HG02759 (cell line): Measurements from ENCODE around the gene CBX5.
A peak's percentile ranks its signal among the peaks of the same experiment; 100 is the strongest.
"Not testable (repeated sequence)": the region's sequence is repeated elsewhere in the genome, so short reads cannot be mapped to it uniquely, and the experiment has no call there.

Experiments
- ATAC-seq: cut with Tn5 transposase; IDR thresholded peaks from one replicate; pipeline ENCODE4 v1.9.1; 2021; ENCODE audit warnings: mild to moderate bottlenecking, moderate library complexity; ENCODE audit not compliant: unreplicated experiment

CBX5 gene

DNA sequence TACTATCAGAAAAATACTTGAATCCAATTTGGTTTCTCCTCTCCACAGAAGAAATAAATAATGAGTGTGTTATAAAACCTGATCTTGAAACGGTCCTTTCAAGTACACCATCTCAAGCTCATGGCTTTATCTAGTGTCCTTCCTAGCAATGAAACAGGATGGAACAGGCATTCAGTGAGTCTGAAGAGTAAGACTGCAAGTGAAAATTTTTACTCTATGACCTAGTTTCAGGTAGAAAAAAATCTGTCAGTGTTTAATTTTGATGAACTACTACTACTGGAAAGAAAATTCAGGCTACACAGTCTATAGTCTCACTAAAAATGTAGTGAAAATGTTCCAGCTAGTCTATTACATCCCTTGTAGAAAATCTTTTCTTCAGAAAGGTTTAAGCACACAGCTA, 7.7 kb downstream of the CBX5 start:
- ATAC-seq: no peak

DNA sequence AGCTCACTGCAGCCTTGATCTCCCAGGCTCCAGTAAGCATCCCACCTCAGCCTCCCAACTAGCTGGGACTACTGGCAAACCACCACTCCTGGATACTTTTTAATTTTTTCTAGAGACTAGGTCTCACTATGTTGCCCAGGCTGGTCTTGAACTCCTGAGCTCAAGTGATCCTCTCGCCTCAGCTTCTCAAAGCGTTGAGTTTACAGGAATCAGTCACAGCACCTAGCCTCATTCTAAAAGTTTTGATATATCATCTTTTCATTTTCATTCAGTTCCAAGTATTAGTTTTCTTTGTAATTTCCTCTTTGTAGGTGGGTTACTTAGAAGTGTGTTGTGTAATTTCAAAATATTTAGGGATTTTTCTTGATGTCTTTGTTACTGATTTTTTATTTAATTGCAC, 9.6 kb downstream of the CBX5 start:
- no peak for ATAC-seq

DNA sequence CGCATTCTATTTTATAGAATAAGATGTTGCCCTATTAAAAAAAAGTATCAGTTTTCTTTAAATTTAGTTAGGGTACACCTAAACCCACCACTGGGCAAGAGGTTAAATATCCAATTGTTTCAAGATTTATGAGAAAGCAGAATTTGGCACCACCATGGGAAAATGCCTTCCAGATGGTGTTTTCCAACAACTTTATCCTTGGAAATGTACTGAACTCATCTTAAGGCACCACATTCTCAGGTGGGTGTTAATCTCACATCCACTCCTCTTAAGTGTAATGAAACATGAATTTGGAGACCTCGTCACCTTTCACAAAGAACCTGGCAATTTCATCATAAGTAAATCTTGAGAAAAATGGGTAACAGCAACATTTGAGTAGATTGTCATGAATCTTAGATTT, 13.1 kb downstream of the CBX5 start:
- ATAC-seq: no peak

DNA sequence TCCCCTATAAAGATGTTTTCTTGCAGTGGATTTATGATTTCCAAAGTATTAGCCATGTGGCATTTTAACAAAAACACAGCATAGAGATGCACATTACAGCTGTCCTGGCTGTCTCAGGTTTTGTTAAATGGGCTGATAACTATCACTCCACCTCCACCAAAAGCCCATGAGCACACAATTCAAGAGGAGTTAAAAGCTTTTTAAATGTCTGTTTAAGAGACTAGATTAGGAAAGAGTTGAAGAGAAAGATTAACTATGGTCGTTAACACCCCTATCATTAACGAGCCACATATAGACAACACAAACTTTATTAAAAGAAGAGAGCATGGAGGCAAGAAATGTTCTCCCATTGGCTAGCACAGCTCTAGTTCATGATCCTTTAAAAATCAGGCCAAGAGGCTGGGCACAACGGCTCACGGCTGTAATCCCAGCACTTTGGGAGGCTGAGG, 14.5 kb downstream of the CBX5 start:
- no peak for ATAC-seq

DNA sequence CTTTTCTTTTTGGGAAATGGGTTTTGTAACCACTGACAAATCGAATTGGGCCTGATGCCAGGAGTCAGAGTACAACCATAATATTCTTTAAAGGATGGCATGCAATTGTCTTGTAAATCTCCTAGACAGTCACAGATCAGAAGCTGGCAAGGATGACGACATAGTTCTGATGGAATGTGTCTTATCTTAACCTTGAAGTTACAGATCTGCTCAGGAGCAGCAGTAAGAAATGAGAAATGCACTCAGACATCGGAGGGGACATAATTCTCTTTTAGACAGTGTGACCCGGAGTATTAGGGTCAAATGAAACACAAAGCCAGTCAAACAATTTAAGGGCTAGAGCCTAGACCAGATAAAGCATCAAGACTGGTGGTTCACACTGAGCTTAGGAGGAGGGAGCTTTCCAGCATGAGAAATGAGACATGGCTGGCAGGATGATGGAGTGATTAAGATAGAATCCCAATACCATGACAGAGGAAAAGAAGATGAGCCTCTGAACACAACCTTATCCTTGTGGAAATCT, 17.5 kb downstream of the CBX5 start:
- ATAC-seq: no peak

DNA sequence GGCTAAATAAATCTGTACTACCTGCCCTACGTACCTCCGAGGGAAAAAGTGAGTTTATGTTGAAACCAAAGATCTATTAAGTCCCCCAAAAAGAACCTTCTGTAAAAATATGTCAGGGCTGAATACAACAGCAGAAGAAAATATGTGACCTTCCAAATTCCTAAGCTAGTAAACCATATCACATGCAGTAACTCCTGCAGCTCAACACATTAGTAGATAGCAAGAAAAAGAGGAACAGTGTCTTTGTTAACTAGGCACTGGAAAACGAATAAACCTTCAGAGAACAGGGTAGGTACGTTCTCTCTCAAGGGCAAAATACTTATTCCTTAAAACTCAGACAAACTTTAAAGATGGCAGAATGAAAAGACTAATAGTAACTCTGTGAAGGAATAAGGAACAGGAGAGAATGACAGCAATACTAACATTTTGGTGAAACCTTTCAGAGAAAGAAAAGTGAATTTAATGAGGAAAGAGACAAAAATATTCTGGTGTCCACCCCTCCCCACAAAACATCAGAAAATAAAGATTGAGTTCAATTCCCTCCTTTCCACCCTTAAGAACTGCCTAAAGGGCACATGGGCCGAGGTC, 18.0 kb downstream of the CBX5 start:
- ATAC-seq: no peak

DNA sequence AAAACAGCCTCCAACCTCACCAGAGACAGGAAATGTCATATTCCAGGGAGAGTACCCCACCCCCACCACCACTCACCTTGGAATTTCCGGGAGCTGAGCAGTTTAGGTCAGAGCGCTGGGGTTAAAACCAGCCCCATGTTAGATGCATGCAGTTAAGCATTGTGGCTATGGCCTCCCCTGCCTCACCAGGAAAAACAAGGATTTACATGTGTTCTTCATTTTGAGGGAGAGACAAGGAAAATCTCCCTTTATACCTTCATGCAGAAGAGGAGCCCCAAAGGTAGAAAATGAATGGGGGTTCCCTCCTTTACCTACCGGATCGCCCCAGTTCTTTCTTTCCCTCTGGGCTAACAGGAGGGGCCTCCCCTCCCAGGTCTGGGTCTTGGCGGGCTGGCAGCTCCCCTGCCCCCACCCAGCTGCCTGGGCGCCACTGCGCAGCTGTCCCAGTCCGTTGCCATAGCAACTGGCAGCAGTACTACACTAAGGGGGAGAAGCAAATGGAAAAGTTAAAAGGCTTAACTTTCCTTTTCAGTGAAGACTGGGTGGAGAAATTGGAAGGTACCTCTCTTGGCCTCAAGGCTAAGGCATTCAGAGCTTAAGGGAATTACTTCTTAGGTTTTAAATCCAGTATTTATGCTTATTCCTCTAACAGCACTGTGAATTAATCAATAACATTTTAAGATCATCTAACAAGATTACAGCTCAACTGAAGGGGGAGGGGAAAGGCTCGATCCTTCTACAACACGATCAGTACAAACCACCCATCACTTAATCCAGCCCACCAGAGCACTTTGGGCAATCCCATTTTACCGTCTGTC, 20.5 kb downstream of the CBX5 start:
- peak; percentile 94 for ATAC-seq

DNA sequence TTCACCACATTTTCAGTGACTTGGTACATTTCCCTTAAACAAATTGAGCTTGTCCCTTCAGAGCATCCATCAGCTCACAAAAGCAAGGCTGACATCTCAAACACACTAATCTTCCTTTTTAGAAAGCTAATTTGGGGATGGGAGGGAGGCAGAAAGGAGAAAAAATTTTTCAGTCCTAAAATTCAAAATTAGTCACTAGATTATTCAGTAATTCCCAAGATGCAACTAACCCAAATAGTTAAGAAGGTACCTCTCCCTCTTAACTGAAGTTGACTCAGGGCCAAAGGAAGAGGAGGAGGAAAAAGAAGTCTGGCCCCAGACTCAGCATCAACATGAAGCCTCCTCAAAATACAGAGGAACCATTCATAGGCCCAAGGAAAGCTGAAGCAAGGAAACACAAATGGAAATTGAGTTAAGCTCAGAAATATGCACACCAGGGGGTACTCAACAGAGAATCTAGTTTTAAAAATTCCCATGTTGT, 21.7 kb downstream of the CBX5 start:
- no peak for ATAC-seq

DNA sequence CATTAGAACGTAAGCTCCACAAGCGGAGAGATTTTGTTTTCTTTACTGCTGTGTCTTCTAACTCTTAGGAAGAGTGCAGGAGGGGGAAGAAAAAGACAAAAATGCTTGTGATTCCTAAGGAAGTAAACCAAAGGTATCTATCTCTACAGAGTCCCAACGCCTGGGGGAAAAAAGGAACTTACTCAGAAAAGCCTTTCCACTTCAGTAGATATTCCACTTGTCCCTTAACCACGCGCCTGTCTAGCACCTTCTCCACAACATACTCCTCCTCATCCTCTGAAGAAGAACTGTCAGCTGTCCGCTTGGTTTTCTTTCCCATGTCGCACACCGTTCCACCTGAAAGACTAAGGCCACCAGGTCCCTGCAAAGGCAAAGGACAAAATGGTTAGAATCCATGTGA, 22.6 kb downstream of the CBX5 start:
- ATAC-seq: no peak

DNA sequence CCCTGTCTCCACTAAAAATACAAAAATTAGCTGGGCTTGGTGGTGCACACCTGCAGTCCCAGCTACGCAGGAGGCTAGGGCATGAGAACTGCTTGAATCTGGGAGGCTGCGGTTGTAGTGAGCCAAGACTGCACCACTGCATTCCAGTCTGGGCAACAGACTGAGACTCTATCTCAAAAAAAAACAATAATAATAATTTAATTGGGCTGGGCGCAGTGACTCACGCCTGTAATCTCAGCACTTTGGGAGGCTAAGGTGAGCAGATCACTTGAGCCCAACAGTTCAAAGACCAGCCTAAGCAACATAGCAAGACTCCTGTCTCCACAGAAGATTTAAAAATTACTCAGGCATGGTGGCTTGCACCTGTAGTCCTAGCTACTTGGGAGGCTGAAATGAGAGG, 26.7 kb downstream of the CBX5 start:
- no peak for ATAC-seq

DNA sequence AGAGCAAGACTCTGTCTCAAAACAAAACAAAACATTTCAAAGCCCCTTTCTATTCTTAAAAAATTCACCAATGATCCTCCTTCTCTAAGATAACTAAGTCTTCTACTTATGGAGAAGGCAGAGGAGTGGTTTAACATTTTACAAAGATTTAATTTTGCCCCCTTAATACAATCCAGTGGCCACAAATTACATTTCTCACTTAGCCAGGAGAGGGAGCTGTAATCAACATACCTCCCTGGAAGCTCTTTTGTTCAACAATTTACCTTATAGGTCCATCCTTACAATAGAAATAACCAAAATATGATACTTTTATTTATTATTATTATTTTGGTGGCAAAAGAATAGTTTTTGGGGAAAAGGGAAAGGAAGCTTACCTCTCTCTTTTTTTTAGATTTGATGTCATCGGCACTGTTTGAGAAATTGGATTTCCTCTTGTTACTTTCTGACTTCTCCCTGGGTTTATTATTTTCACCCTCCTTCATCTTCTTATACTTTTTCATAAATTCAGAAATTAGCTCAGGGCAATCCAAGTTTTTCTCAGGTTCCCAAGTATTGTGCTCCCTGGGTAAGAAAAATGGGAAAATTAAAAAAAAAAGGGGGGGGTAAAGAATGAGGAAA, 28.1 kb downstream of the CBX5 start:
- ATAC-seq: no peak

DNA sequence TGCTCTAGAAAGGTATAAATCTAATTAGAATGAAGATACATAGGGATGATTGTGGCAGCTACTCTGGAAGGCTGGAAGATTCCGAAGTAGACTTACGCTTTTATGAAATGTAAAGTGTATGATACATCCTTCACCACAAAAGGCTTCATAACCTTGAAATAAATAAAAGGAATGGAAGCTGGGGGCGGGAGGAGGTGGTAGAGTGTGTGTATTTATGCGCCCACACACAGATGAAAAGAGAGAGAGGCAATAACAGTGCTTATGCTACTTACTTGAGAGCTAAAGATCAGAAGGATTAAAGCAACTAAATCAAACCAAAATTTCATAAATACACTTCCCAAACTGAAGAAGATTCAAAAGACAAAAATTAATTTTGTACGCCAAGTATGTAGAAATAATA, 30.4 kb downstream of the CBX5 start:
- ATAC-seq: no peak

DNA sequence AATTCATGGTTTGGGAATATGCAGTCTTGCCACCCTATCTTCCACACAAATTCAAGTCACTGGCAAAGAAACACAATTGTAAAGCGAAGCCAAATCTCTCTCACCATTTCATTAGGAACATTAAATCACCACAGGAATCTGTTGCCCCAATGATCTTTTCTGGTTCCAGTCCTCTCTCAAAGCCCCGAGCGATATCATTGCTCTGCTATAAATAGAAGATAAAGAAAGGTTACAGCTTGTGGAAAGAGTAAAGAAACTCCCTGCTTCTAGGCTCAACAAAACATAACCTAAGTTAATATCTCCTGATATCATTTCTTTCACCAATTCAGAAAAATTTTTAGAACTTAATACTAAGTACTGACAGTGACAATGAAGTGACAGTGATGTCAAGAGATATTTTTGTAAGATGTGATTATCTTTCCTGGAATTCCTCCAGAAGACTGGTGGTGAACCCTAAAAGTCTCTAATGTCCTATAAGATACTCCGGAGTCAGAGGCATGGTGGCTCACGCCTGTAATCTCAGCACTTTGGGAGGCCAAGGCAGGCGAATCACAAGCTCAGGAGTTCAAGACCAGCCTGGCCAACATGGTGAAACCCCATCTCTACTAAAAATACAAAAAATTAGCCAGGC, 33.8 kb downstream of the CBX5 start:
- ATAC-seq: no peak

DNA sequence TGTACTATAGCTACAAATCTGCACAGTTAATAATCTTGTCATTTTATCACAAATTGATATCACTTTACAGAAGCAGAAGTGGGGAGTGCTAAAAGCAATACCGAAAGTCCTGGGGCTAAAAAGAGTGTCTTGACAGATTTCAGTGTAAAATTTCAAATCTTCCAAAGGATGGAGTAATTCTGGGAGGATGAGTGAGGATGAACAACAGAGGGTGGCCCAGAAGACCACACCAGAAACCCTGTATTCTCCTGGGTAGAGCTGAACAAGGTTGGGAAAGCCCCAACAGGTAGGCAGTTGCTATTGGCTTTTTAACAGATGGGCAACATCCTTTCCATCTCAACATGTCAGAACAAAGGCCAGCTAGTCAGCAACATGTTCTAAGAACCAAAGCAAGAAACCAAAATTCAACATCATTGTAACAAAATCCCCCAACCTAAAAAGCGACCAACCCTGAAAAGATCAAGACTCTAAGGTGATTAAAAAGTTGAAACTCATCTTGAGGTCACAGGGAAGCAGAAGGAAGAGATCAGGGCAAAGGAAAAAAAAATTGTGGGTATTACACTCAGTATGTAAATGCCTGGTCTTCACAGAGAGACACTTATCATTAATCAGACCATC, 38.8 kb downstream of the CBX5 start:
- peak; percentile 64 for ATAC-seq

DNA sequence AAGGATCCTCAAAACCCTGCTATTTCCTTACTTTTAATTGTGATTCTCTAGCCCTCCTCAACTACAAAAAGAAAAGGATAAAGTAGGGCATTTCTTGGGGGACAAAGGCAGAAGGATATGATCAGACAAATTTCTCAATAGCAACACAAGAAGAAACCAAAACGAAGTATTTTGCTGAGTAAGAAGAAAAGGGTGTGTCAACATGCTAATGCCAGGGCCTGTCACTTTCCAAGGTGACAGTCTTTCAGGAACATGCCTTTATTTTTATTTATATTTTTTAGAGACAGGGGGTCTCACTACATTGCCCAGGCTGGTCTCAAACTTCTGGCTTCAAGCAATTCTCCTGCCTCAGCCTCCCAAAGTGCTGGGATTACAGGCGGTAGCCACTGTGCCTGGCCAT, 39.8 kb downstream of the CBX5 start:
- ATAC-seq: no peak

DNA sequence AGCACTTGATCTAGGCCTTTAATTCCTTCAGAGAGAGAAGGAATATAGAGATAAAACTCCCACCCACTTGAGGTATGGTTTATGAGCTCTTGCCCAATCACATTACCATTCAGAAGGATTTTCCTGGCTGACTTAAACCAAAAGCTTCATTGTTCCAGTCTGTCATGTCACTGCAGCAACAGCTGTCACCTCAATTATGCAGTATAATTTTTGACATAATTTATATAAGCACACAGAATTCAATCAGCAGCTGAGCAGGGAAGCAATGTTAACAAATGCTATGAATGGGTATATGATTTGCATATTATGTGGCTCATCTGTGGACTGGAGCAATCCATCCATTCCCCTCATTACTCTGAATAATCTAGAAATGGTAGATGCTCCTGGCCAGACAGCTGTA, 40.3 kb downstream of the CBX5 start:
- no peak for ATAC-seq

DNA sequence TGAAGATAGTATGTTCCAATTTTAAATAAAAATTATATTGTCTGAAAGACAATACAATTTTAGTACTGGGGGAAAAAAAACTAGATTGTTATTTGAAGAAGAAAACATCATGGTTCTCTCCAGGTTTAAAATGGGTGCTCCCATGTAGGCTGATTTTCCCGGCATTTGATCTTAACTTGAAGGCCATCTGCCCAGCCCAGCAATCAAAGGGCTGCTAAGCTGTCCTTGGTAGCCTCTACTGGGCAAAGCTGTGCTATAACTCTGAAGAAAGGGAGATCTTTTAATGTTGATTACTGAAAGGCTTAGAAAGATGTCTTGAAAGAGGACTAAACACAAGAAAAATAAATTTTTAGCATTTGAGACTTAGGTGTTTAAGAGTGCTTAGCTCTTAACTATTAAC, 41.4 kb downstream of the CBX5 start:
- no peak for ATAC-seq

DNA sequence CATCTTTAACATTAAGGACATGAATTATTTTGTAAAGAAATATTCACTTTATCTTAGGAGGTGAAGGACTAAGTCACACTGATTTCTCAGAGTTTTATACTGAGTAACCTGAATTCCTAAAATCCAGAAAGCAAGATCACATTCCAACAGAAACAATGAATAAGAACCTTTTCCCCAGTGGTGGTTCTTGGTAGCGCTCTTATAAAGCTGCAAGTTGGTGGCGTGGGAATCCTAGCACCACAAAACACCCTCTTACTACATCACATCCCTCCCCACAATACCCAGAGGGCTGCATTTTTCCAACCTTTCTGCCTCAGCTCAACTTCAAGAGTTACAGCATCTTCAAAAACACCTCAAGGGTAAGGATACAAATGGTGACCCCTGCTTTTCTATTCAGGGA, 47.1 kb downstream of the CBX5 start:
- no peak for ATAC-seq

DNA sequence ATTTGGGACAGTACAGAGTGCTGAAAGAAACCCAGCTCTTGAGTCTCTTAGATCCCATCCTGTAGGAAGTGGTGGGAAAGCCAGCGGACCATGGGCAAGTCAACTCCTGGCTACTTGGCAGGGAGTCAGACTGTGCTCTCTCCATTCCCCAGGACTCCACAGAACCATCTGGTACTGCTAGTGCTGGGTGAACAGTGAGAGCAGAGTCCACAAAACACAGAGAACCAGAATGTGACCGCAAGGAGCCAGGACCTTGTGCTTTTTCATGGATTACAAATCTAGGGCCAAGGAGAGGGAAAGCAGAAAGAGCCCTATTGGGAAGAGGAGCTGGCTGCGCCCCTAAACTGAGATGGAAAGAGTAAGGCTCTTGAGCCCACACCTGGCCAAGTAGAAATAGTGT, 48.7 kb downstream of the CBX5 start:
- not testable (repeated sequence) for ATAC-seq

DNA sequence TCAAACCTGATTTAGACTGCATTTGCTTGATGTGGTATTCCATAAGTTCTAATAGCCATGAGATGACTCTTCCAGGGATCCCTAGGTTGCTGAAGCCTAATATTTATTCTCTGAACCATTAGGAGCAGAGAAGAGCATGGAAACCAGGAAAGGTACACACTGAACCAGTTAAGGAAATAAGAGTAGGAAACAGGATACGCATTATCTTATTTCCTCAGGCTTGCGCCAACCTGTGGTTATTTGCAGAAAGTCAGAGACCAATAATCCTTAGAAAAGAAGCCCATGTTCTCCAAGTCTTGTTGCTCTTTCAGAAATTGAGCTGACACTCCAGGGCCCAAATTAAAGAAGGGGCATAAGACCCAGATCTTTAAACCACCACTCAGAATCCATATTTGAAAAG, 49.4 kb downstream of the CBX5 start:
- no peak for ATAC-seq

DNA sequence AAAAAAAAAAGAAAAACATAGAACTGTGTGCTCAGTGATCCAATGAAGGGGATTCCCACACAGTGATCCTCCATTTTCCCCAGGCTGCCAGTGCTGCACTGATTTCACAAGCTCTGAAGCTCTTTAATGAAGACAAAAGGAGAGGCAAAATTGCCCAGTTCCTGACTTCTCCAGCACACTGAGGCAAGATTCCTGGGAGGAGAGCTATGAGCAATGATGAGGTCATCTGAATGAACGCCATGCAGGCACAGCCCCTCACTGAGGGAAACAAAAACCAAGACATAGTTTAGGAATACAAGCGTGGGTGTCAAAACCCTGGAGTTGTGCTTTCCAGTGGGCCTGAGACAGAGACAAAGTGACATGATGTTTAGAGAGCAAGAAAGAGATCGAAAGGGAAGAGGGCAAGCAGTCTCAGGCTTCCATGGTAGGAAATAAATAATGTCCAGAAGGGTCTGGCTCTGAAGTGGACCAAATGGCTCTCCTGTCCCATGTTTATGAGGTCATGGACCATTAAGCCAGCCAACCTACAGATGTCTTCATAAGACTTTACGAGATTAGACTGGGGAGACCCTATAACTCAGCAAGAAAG, 50.2 kb downstream of the CBX5 start:
- ATAC-seq: no peak
